Mucosa of descending colon (tissue), 3 donors: Measurements from ENCODE around the gene KCNJ12. TPM values are rescaled to one million over a fixed set of nuclear protein-coding genes. Genes with fewer than 3 reads are reported as not detected.
A peak's percentile ranks its signal among the peaks of the same experiment; 100 is the strongest.
"Not testable (repeated sequence)": the region's sequence is repeated elsewhere in the genome, so short reads cannot be mapped to it uniquely, and the experiment has no call there.

Experiments
- ATAC-seq: fragments of 200-7000 bp; cut with Tn5 transposase; one replicate; pipeline ENCODE4 v1.9.1; 2020; ENCODE audit warnings: mild to moderate bottlenecking, moderate library complexity
- DNase-seq, 3 donors: peaks; one replicate each; pipeline ENCODE4 v3.0.0-alpha.2; 2020
- H3K36me3 ChIP-seq: fragments of 200-600 bp; one replicate; pipeline ENCODE4 v1.8.0; 2021; ENCODE audit warnings: low read depth, mild to moderate bottlenecking
- H3K4me1 ChIP-seq: fragments of 200-600 bp; one replicate; pipeline ENCODE4 v1.8.0; 2021; ENCODE audit warnings: low read depth, mild to moderate bottlenecking
- H3K4me3 ChIP-seq: fragments of 200-600 bp; one replicate; pipeline ENCODE4 v1.8.0; 2021; ENCODE audit warnings: mild to moderate bottlenecking
- H3K9me3 ChIP-seq: fragments of 200-600 bp; one replicate; pipeline ENCODE4 v1.8.0; 2021; ENCODE audit warnings: mild to moderate bottlenecking
- CTCF ChIP-seq: fragments of 200-600 bp; IDR thresholded peaks from one replicate; pipeline ENCODE4 v1.8.0; 2022; ENCODE audit warnings: antibody characterized with exemption, mild to moderate bottlenecking
- intact Hi-C, 2 donors: fragments of 100-400 bp; cut with DNase I in 1 of 2; cut with micrococcal nuclease in 1 of 2; formaldehyde crosslinking; loops; one replicate each; pipeline versions ENCODE4 v1.11.0 to v1.11.1; 2022; cut with DNase I, micrococcal nuclease
- long read RNA-seq, 2 donors: library from polyadenylated mRNA; unstranded; transcript quantifications; one replicate each; pipeline ENCODE4 v2.0.0, GENCODE V29; 2019 to 2021
- total RNA-seq, 3 donors: library from RNA; stranded (reverse); fragmentation: NEBNext Ultra II Directional in 2 of 3; extraction: Animal tissue kit (Norgen Biotek cat#: 25700) in 2 of 3; gene quantifications; one replicate each; pipeline versions ENCODE4 v1.2.1 to v1.2.4, GENCODE V29; 2021 to 2023
- donor health status: DM: no; HTN: no; CAD: no; lungs with moderate emphysema.
- donor health status: DM: no; HTN: no; CAD: no.
- donor health status: DM: no; HTN: yes; CAD: no.

Gene KCNJ12
- 1 to 10 TPM in 2 of 3 donors, under 1 TPM in 1; 0.67 to 1.9 (median 1.1) TPM for total RNA-seq
- long read RNA-seq, donor 1 = 0 reads
- long read RNA-seq, donor 2, partial matches to known transcripts = 0 of 1 reads
- long read RNA-seq, donor 2, other reads (novel, unspliced or antisense) = 1 of 1 reads

- peak; percentile 3 for ATAC-seq
- intact Hi-C loops = no loop called here
- no peaks in the 10 kb centered on the region for H3K36me3 ChIP-seq
- no peaks in the 10 kb centered on the region for H3K9me3 ChIP-seq
- peaks cover 23% of the 10 kb centered on the region for H3K4me1 ChIP-seq
- TF ChIP-seq CTCF = no peak
- peak in 1 of 3 donors; percentile 53 for DNase-seq
- H3K4me3 ChIP-seq = no peak within 1 kb of the TSS
These were observed at the start of gene KCNJ12 for GRCh38 chr17:21376081-21376758. Gene KCNJ12 (plus strand): TSS chr17:21376357. CDS start chr17:21415343, 38,986 bp downstream.

GRCh38 chr17:21327921-21328320 lies 48.2 kb upstream of the KCNJ12 start:
- H3K9me3 ChIP-seq, H3K4me1 ChIP-seq, ATAC-seq, DNase-seq, H3K36me3 ChIP-seq, intact Hi-C loops, H3K4me3 ChIP-seq: not testable (repeated sequence)

GRCh38 chr17:21328778-21329177 lies 47.4 kb upstream of the KCNJ12 start:
- DNase-seq = not testable (repeated sequence)

GRCh38 chr17:21330436-21331160 lies 45.6 kb upstream of the KCNJ12 start:
- TF ChIP-seq CTCF = no peak
- Histone ChIP-seq H3K4me3 (no peak overlapping the region), H3K36me3 (no peaks in the 10 kb centered on the region), H3K9me3 (no peaks in the 10 kb centered on the region), H3K4me1 (no peaks in the 10 kb centered on the region)
- intact Hi-C loops = no loop called here
- DNase-seq (peak in 1 of 3 donors; percentile 17), ATAC-seq (no peak)

More at GRCh38 chr17:21328778-21329177, 47.4 kb upstream of the KCNJ12 start:
- H3K4me1 ChIP-seq, H3K4me3 ChIP-seq, ATAC-seq, H3K36me3 ChIP-seq, H3K9me3 ChIP-seq, intact Hi-C loops: not testable (repeated sequence)

GRCh38 chr17:21336541-21337294 lies 39.4 kb upstream of the KCNJ12 start:
- H3K4me1 ChIP-seq, H3K4me3 ChIP-seq, intact Hi-C loops, ATAC-seq, H3K9me3 ChIP-seq, H3K36me3 ChIP-seq: not testable (repeated sequence)
- DNase-seq = peak in 1 of 3 donors; percentile 22

GRCh38 chr17:21337981-21338625 lies 38.1 kb upstream of the KCNJ12 start:
- H3K4me1 ChIP-seq, H3K9me3 ChIP-seq, H3K4me3 ChIP-seq, ATAC-seq, intact Hi-C loops, H3K36me3 ChIP-seq: not testable (repeated sequence)
- peak in 1 of 3 donors; percentile 37 for DNase-seq

GRCh38 chr17:21339011-21339410 lies 37.1 kb upstream of the KCNJ12 start:
- TF ChIP-seq CTCF = no peak
- no peak overlapping the region for H3K4me3 ChIP-seq
- H3K4me1 ChIP-seq = no peaks in the 10 kb centered on the region
- intact Hi-C loops = no loop called here
- DNase-seq (peak in 1 of 3 donors; percentile 25), ATAC-seq (no peak)
- H3K9me3 ChIP-seq = no peaks in the 10 kb centered on the region
- H3K36me3 ChIP-seq = no peaks in the 10 kb centered on the region

GRCh38 chr17:21339571-21339970 lies 36.6 kb upstream of the KCNJ12 start:
- H3K4me3 ChIP-seq, H3K9me3 ChIP-seq, H3K36me3 ChIP-seq, intact Hi-C loops, H3K4me1 ChIP-seq, ATAC-seq: not testable (repeated sequence)
- DNase-seq = peak in 1 of 3 donors; percentile 7

GRCh38 chr17:21340407-21340806 lies 35.8 kb upstream of the KCNJ12 start:
- H3K36me3 ChIP-seq, H3K4me1 ChIP-seq, H3K9me3 ChIP-seq, DNase-seq, H3K4me3 ChIP-seq, intact Hi-C loops, ATAC-seq: not testable (repeated sequence)

- H3K4me1 ChIP-seq, intact Hi-C loops, H3K9me3 ChIP-seq, H3K4me3 ChIP-seq, ATAC-seq, H3K36me3 ChIP-seq: not testable (repeated sequence)
- DNase-seq = peak in 1 of 3 donors; percentile 7
These were observed 34.9 kb upstream of the KCNJ12 start for GRCh38 chr17:21341279-21341678.
